HuH-7.5 (cell line): Measurements from ENCODE around the gene HNMT.
"Not testable (repeated sequence)": the region's sequence is repeated elsewhere in the genome, so short reads cannot be mapped to it uniquely, and the experiment has no call there.

Experiments
- DNase-seq: peaks from one replicate; pipeline ENCODE4 v3.0.0; 2011; ENCODE audit warnings: low spot score

HNMT gene

DNA sequence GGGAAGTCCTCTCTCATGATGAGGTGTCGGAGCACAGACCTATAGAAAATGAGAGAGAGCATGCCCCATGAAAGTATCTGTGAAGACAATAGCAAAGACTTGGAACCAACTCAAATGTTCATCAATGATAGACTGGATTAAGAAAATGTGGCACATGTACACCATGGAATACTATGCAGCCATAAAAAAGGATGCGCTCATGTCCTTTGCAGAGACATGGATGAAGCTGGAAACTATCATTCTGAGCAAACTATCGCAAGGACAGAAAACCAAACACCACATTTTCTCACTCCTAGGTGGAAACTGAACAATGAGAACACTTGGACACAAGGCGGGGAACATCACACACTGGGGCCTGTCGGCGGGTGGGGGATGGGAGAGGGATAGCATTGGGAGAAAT is 79.3 kb downstream of the HNMT start:
- DNase-seq = not testable (repeated sequence)

DNA sequence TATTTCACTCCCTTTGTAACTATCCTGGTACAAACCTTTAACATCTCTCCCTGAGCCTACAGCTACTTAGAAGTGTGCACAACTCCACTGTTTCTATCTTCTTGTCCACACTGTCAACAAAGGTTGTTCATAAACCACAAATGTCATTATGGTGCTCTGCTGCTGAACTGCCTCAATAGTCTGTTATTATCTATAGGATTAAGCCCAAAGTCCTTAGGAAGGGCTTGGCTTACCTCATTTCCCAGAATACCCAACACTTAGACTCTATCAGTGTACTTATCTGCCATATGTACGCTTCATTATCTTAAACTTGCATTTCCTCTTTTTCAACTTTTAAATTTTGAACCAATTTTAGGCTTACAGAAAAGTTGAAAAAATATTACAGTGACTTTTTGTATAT is 94.2 kb downstream of the HNMT start:
- DNase-seq = no peak

DNA sequence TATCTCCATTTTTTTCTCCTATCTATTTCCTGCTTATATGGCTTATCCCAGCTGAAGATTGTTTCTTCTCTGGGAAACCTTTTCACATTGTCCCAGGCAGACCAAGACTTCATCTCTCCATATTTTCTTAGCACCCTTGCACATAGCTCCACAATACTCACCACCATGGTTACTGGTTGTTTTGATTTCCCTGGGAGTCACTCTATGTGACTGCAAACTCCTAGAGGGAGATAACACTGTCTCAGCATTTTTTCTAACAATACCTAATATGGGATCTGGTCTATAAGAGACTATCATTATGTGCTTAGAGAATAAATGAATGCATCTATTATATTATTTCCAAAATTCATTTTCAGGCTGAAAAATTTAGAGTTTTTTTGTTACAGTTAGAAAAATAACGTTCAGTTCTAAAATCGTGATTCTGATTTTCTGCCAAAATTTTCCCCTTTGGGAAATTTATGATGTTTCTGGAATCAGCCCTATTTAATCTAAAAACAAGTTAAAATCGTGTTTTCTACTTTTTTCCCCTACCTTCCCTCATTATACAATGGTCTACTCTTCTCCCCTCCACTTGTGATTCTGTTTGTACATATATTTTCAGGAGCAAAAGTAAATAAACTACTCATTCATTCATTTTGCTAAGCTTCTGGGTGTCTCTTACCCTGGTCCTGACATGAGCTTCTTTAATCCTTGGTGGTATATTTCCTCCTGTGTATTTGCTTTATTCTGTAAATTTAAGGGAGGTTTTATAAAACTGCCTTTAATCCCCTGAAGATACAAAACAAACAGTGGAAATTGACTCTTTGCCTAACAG is 95.4 kb downstream of the HNMT start:
- no peak for DNase-seq

DNA sequence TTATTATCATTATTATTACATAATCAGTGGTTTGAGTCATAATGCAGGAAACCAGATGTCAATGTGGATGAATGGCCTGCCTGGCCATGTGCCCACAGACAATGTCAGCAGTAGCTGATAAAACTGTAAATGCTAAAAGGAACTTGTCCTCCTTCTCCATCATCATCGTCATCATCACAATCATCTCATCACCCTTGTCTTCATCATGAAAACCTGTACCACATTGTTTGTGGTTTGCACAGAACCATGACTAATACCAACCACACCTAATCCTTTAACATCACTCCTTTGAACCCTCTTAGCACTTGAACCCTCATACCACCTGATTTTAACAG is 96.0 kb downstream of the HNMT start:
- no peak for DNase-seq

DNA sequence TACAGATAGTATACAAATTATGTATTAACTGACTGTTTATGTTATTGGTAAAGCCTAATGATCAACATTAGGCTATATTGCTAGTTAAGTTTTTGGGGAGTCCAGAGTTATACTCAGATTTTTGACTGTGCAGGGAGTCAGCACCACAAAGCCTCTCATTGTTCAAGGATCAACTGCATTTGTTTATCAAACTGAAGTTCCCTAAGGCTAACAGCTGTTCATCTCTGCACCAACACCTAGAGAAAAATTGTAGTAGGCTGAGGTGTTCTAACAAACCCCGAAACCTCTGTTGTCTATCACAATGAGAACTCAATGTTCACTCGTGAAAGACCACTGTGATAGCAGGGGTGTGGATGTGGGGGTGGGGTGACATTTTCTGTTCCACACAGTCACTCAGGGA is 97.7 kb downstream of the HNMT start:
- DNase-seq = no peak

DNA sequence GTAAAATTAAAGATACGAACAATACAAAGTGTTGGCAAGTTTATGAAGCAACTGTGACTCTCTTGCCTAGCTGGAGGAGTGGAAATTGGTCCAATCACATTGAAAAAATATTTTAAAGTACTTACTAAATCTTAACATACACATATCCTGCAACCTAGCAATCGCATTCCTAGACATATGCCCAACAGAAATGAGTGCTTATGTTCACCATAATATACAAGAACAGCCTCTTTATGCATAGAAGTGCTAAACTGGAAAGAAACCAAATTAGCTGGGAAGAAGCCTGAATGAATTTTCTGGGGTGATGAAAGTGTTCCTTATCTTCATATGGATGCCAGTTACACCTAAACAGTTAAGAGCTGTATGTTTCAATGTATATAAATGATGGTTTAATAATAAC is 98.9 kb downstream of the HNMT start:
- DNase-seq = no peak
